Gastrocnemius medialis (tissue), 4 donors: Measurements from ENCODE around the gene FAM114A1.

Source experiments
- POLR2A ChIP-seq, 2 donors: fragments of 450-650 bp; IDR thresholded peaks; one replicate each; pipeline ENCODE4 v1.6.1; 2017; ENCODE audit warnings: antibody characterized with exemption in 2 of 2, mild to moderate bottlenecking in 2 of 2, moderate library complexity in 2 of 2
- TF ChIP-seq, protein P1 (sequence below), 5 experiments: fragments of 450-650 bp in 3 of 5; fragments of 200-600 bp in 2 of 5; sonication (generic) in 2 of 5; IDR thresholded peaks in 4 of 5; conservative IDR thresholded peaks in 1 of 5; 1 replicate in 4 of 5; 2 replicates in 1 of 5; pipeline ENCODE4 v1.5.1; 2016 to 2019; ENCODE audit warnings: antibody characterized with exemption in 5 of 5, mild to moderate bottlenecking in 3 of 5, moderate library complexity in 3 of 5

DNA sequence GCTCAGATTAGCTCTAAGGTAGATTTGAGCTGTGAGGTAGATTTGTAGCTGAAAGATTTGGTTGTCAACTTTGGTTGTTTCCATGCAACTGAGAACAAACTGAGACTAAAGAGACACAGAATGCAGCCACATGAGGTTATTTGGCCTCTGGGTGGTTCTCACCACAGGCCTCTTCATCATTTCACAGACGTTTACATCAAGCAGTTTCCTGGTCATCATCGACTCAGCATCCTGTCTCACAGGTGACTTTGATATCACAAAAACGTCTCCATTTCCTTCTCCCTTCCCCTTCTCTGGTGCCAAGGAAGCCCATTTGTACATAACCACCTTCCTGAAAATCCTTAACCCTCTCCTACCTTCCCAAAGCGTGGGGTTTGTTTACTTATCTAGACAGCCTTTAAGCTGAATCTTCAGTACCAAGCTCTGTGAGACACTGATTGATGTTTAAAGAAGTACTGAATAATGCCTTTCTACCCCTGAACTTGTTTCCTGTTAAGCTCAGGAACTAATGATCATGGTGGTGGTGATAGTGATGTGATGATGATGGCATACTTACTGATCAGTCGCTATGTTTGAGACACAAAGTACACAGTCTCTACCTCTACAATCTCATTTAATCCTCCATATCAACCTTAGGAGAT, 81.9 kb downstream of the FAM114A1 start:
- no peak for TF ChIP-seq POLR2A (IDR thresholded peaks at IDR 0.05)
- TF ChIP-seq, protein P1, sequence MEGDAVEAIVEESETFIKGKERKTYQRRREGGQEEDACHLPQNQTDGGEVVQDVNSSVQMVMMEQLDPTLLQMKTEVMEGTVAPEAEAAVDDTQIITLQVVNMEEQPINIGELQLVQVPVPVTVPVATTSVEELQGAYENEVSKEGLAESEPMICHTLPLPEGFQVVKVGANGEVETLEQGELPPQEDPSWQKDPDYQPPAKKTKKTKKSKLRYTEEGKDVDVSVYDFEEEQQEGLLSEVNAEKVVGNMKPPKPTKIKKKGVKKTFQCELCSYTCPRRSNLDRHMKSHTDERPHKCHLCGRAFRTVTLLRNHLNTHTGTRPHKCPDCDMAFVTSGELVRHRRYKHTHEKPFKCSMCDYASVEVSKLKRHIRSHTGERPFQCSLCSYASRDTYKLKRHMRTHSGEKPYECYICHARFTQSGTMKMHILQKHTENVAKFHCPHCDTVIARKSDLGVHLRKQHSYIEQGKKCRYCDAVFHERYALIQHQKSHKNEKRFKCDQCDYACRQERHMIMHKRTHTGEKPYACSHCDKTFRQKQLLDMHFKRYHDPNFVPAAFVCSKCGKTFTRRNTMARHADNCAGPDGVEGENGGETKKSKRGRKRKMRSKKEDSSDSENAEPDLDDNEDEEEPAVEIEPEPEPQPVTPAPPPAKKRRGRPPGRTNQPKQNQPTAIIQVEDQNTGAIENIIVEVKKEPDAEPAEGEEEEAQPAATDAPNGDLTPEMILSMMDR (IDR thresholded peaks at IDR 0.05 in 4 of 5, conservative IDR thresholded peaks at IDR 0.05 in 1 of 5) = no peak
